GM19467 (cell line): ENCODE measurements around the gene HMGN4.
"Not testable (repeated sequence)": the region's sequence is repeated elsewhere in the genome, so short reads cannot be mapped to it uniquely, and the experiment has no call there.

Source experiments
- ATAC-seq: cut with Tn5 transposase; IDR thresholded peaks from one replicate; pipeline ENCODE4 v1.9.1; 2021; ENCODE audit warnings: mild to moderate bottlenecking, moderate library complexity; ENCODE audit not compliant: unreplicated experiment

HMGN4 gene

GRCh38 chr6:26521600-26522391, 16.4 kb upstream of the HMGN4 start:
- peak; percentile 66 for ATAC-seq

- ATAC-seq, result not testable (repeated sequence)
Measured at GRCh38 chr6:26522486-26523228, 15.5 kb upstream of the HMGN4 start.

- ATAC-seq, result not testable (repeated sequence)
Measured at GRCh38 chr6:26524314-26524713, 13.9 kb upstream of the HMGN4 start.

GRCh38 chr6:26524722-26525370, 13.3 kb upstream of the HMGN4 start:
- no peak for ATAC-seq

- no peak for ATAC-seq
Measured at GRCh38 chr6:26525838-26526237, 12.3 kb upstream of the HMGN4 start.

GRCh38 chr6:26526928-26527327, 11.2 kb upstream of the HMGN4 start:
- no peak for ATAC-seq

GRCh38 chr6:26530203-26530602, 8.0 kb upstream of the HMGN4 start:
- no peak for ATAC-seq

GRCh38 chr6:26531897-26532296, 6.3 kb upstream of the HMGN4 start:
- ATAC-seq, result no peak

GRCh38 chr6:26532699-26533531, 5.3 kb upstream of the HMGN4 start:
- ATAC-seq, result no peak

- ATAC-seq, result no peak
Measured at GRCh38 chr6:26533532-26533931, 4.6 kb upstream of the HMGN4 start.

GRCh38 chr6:26534681-26535465, 3.3 kb upstream of the HMGN4 start:
- ATAC-seq, result no peak

- no peak for ATAC-seq
Measured at GRCh38 chr6:26536571-26537159, 1.5 kb upstream of the HMGN4 start.

- ATAC-seq, result peak; percentile 37
Measured at GRCh38 chr6:26537160-26537845, 863 bp upstream of the HMGN4 start.

GRCh38 chr6:26538572-26538902, 371 bp downstream of the HMGN4 start:
- ATAC-seq, result no peak

GRCh38 chr6:26539071-26539615, 977 bp downstream of the HMGN4 start:
- no peak for ATAC-seq

- ATAC-seq, result no peak
Measured at GRCh38 chr6:26541579-26541978, 3.4 kb downstream of the HMGN4 start.

- ATAC-seq, result no peak
Measured at GRCh38 chr6:26543953-26544352, 5.8 kb downstream of the HMGN4 start.

GRCh38 chr6:26544473-26544872, 6.3 kb downstream of the HMGN4 start:
- ATAC-seq, result no peak

- ATAC-seq, result no peak
Measured at GRCh38 chr6:26545627-26546026, 7.5 kb downstream of the HMGN4 start.
